Anterior cingulate cortex (tissue), 58 donors: ENCODE measurements around the gene ZNF684.
A peak's percentile ranks its signal among the peaks of the same experiment; 100 is the strongest.
"Not testable (repeated sequence)": the region's sequence is repeated elsewhere in the genome, so short reads cannot be mapped to it uniquely, and the experiment has no call there.

Experiments used
- DNase-seq, 58 donors: peaks; one replicate each; lab custom pipeline; 2025; lab: John Stamatoyannopoulos, UW

ZNF684 gene

GRCh38 chr1:40531381-40532061 is at the start of gene ZNF684:
TSS of gene ZNF684 (plus strand) at chr1:40531637. CDS start at chr1:40533167, 1,530 bp downstream.
- peak; percentile 18 to 95 (median 86) for DNase-seq

GRCh38 chr1:40495315-40495903 is 36.0 kb upstream of the ZNF684 start:
- DNase-seq = no peak

GRCh38 chr1:40502651-40503050 is 28.8 kb upstream of the ZNF684 start:
- DNase-seq = not testable (repeated sequence)

GRCh38 chr1:40507973-40508372 is 23.5 kb upstream of the ZNF684 start:
- DNase-seq = no peak

- DNase-seq = peak in 57 of 58 donors; percentile 8 to 82 (median 61)
Measured at GRCh38 chr1:40508375-40509341, 22.8 kb upstream of the ZNF684 start, which contains the start of gene EXO5. TSS of gene EXO5 (plus strand) at chr1:40508767. CDS start at chr1:40514545, 5,778 bp downstream.

GRCh38 chr1:40519517-40519916 is 11.9 kb upstream of the ZNF684 start:
- DNase-seq = no peak

- no peak for DNase-seq
Measured at GRCh38 chr1:40530735-40531380, 579 bp upstream of the ZNF684 start.

GRCh38 chr1:40532062-40532389 is 589 bp downstream of the ZNF684 start:
- no peak for DNase-seq

- peak in 12 of 58 donors; percentile 0 to 49 (median 2) for DNase-seq
Measured at GRCh38 chr1:40532844-40533424, 1.5 kb downstream of the ZNF684 start.

GRCh38 chr1:40534589-40534988 is 3.2 kb downstream of the ZNF684 start:
- DNase-seq = no peak

- no peak for DNase-seq
Measured at GRCh38 chr1:40535732-40536131, 4.3 kb downstream of the ZNF684 start.

GRCh38 chr1:40539338-40539737 is 7.9 kb downstream of the ZNF684 start:
- no peak for DNase-seq

GRCh38 chr1:40546957-40547356 is 15.5 kb downstream of the ZNF684 start:
- no peak for DNase-seq

GRCh38 chr1:40553017-40553416 is 21.6 kb downstream of the ZNF684 start:
- no peak for DNase-seq

GRCh38 chr1:40554807-40555206 is 23.4 kb downstream of the ZNF684 start:
- not testable (repeated sequence) for DNase-seq

- DNase-seq = no peak
Measured at GRCh38 chr1:40556121-40556520, 24.7 kb downstream of the ZNF684 start.

- DNase-seq = not testable (repeated sequence)
Measured at GRCh38 chr1:40558241-40558640, 26.8 kb downstream of the ZNF684 start.

GRCh38 chr1:40562185-40562584 is 30.7 kb downstream of the ZNF684 start:
- no peak for DNase-seq

- no peak for DNase-seq
Measured at GRCh38 chr1:40563266-40563665, 31.8 kb downstream of the ZNF684 start.

GRCh38 chr1:40564506-40564905 is 33.1 kb downstream of the ZNF684 start:
- no peak for DNase-seq
